Measurements from ENCODE around the gene NUCKS1. TPM values are rescaled to one million over a fixed set of nuclear protein-coding genes. Genes with fewer than 3 reads are reported as not detected.

NUCKS1 gene
- total RNA-seq, 1 experiment from 2014 or later, result 237 TPM

GRCh38 chr1:205699416-205699815, 50.6 kb downstream of the NUCKS1 start:
- intact Hi-C loops (cut with micrococcal nuclease), result no loop called here
- H2AFZ ChIP-seq (ENCODE audit: low read depth, low read length, poor library complexity, severe bottlenecking), result no peak overlapping the region
- no TSS peak for BruUV-seq (replicated peaks)
- no peak for TF ChIP-seq SP1 (IDR thresholded peaks at IDR 0.05; ENCODE audit: low read depth)
- TF ChIP-seq YY1 (IDR thresholded peaks at IDR 0.05; ENCODE audit: extremely low read depth, insufficient replicate concordance, low read depth, low read length), result no peak
- no peak for TF ChIP-seq ZBTB33 (IDR thresholded peaks at IDR 0.05; ENCODE audit: extremely low read depth, insufficient replicate concordance, low read length)
- no peaks in the 10 kb centered on the region for H3K4me1 ChIP-seq (ENCODE audit: control insufficient read depth in 1 of 2, insufficient read depth in 2 of 2, low read length in 2 of 2)
- H3K9me2 ChIP-seq (ENCODE audit: insufficient read depth), result no peaks in the 10 kb centered on the region
- H4K20me1 ChIP-seq (ENCODE audit: insufficient read depth), result no peaks in the 10 kb centered on the region; the same call in 1 of the 2 replicates
- no peaks in the 10 kb centered on the region for H3K27me3 ChIP-seq (ENCODE audit: insufficient read depth, low read length)
- ATAC-seq, result no peak
- H3K27ac ChIP-seq (ENCODE audit: low read depth, low read length), result no peak overlapping the region
- H3K9me3 ChIP-seq (ENCODE audit: control insufficient read depth in 1 of 2, insufficient read depth in 1 of 2, low read depth in 1 of 2, low read length in 2 of 2), result no peaks in the 10 kb centered on the region
- no peak overlapping the region for H3K9ac ChIP-seq (ENCODE audit: low read length)
- RAD21 ChIA-PET (ENCODE audit: low non-redundant PET in 1 of 2, low total read pairs in 2 of 2, uncharacterized antibody in 2 of 2, unreplicated experiment in 2 of 2), result no interaction called here
- POLR2A ChIA-PET, result no interaction called here
- CTCF ChIA-PET, result no interaction called here
- no peak overlapping the region for H3K4me3 ChIP-seq (replicated peaks in 1 of 2; ENCODE audit: low read depth in 1 of 2, low read length in 2 of 2)
- no peaks in the 10 kb centered on the region for H3K36me3 ChIP-seq (ENCODE audit: control insufficient read depth in 1 of 2, insufficient read depth in 2 of 2, low read length in 2 of 2)
- H3K79me2 ChIP-seq (ENCODE audit: insufficient read depth, low read length), result no peaks in the 10 kb centered on the region
- no peak overlapping the region for H3K4me2 ChIP-seq (ENCODE audit: low read length)
- DNase-seq (ENCODE audit: low read depth, low spot score), result no peak

- POLR2A ChIA-PET, result no interaction called here
- no peaks in the 10 kb centered on the region for H3K9me2 ChIP-seq (ENCODE audit: insufficient read depth)
- intact Hi-C loops (cut with micrococcal nuclease), result no loop called here
- no peak for TF ChIP-seq RAD21 (IDR thresholded peaks at IDR 0.05; ENCODE audit: low read depth)
- no peak for TF ChIP-seq FOSL1 (IDR thresholded peaks at IDR 0.05; ENCODE audit: low read depth)
- TF ChIP-seq EZH2phosphoT487 (IDR thresholded peaks at IDR 0.05; ENCODE audit: borderline replicate concordance), result no peak
- no peak for TF ChIP-seq TCF7L2 (IDR thresholded peaks at IDR 0.05; ENCODE audit: borderline replicate concordance, extremely low read depth, insufficient read depth, insufficient read length)
- no peak for TF ChIP-seq ZNF274 (IDR thresholded peaks at IDR 0.05; ENCODE audit: low read depth, low read length)
- no peak for TF ChIP-seq SP1 (IDR thresholded peaks at IDR 0.05; ENCODE audit: low read depth)
- no peak for TF ChIP-seq CTCF (IDR thresholded peaks at IDR 0.05 in 2 of 3, conservative IDR thresholded peaks at IDR 0.05 in 1 of 3; ENCODE audit: borderline replicate concordance in 1 of 3, insufficient read depth in 1 of 3, low read depth in 2 of 3, low read length in 2 of 3)
- TF ChIP-seq YY1 (IDR thresholded peaks at IDR 0.05; ENCODE audit: extremely low read depth, insufficient replicate concordance, low read depth, low read length), result no peak
- TF ChIP-seq POLR2AphosphoS5 (IDR thresholded peaks at IDR 0.05; ENCODE audit: low read depth, low read length), result no peak
- no peak for TF ChIP-seq REST (IDR thresholded peaks at IDR 0.05; ENCODE audit: low read depth)
These were observed 51.1 kb downstream of the NUCKS1 start for GRCh38 chr1:205698921-205699320.

More at GRCh38 chr1:205698921-205699320, 51.1 kb downstream of the NUCKS1 start:
- H3K4me3 ChIP-seq (replicated peaks in 1 of 2; ENCODE audit: low read depth in 1 of 2, low read length in 2 of 2), result no peak overlapping the region
- ChIA-PET CTCF (interaction anchor here (0.7 kb wide), 1 partner anchor 51 kb away, joined by 4 read pairs; no protein-coding TSS in a partner anchor), RAD21 (ENCODE audit: low non-redundant PET in 1 of 2, low total read pairs in 2 of 2, uncharacterized antibody in 2 of 2, unreplicated experiment in 2 of 2) (no interaction called here)
- no peaks in the 10 kb centered on the region for H3K27me3 ChIP-seq (ENCODE audit: insufficient read depth, low read length)
- ATAC-seq (no peak), DNase-seq (ENCODE audit: low read depth, low spot score) (no peak)
- H3K27ac ChIP-seq (ENCODE audit: low read depth, low read length), result no peak overlapping the region
- H3K4me2 ChIP-seq (ENCODE audit: low read length), result no peak overlapping the region
- H2AFZ ChIP-seq (ENCODE audit: low read depth, low read length, poor library complexity, severe bottlenecking), result no peak overlapping the region
- H3K9ac ChIP-seq (ENCODE audit: low read length), result no peak overlapping the region
- no peaks in the 10 kb centered on the region for H3K79me2 ChIP-seq (ENCODE audit: insufficient read depth, low read length)
- H3K9me3 ChIP-seq (ENCODE audit: control insufficient read depth in 1 of 2, insufficient read depth in 1 of 2, low read depth in 1 of 2, low read length in 2 of 2), result no peaks in the 10 kb centered on the region
- H4K20me1 ChIP-seq (ENCODE audit: insufficient read depth), result no peaks in the 10 kb centered on the region; the same call in 1 of the 2 replicates
- no peaks in the 10 kb centered on the region for H3K4me1 ChIP-seq (ENCODE audit: control insufficient read depth in 1 of 2, insufficient read depth in 2 of 2, low read length in 2 of 2)
- no peaks in the 10 kb centered on the region for H3K36me3 ChIP-seq (ENCODE audit: control insufficient read depth in 1 of 2, insufficient read depth in 2 of 2, low read length in 2 of 2)
- BruUV-seq (replicated peaks), result no TSS peak
